ENCODE data around the gene ADAMTS8.
"Not testable (repeated sequence)": the region's sequence is repeated elsewhere in the genome, so short reads cannot be mapped to it uniquely, and the experiment has no call there.

The ADAMTS8 gene

DNA sequence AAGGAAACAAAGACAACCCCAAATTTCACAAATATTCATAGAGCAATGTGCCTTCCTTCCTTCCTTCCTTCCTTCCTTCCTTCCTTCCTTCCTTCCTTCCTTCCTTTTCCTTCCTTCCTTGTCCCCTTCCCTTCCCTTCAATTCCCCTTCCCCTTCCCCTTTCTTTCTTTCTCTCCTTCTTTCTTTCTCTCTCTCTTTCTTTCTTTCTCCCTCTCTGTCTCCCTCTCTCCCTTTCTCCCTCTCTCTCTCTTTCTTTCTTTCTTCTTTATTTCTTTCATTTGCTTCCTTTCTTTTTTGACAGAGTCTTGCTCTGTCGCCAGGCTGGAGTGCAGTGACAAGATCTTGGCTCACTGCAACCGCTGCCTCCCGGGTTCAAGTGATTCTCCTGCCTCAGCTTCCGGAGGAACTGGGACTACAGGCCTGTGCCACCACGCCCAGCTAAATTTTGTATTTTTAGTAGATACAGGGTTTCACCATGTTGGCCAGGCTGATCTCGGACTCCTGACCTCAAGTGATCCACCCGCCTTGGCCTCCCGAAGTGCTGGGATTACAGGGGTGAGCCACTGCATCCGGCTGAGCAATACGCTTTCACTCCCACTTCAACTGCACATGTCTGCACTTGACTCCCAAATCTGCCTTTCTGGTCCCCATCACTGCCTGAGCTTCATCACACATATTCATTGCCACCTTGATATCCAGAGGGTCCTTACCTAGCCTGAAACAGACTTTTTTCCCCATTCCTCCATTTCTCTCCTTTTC lies 10.2 kb upstream of the ADAMTS8 start:
- DNase-seq, result not testable (repeated sequence)

DNA sequence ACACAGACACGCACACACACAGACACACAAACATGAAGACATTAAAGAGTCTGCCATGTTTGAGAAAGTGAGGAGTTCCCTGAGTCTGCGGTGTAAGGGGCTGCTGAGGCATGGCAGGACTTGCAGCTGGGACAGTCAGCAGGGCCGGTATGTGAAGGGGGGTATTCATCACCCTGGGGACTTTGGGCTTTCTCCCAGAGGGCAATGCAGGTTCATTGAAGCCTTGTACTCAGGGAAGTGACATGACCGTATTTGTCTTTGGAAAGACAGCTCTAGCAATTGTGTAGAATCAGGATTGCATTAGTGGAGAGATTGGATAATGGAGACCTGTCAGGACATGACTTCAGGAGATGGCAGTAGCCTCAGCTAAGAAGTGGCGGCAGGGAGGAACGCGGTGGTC lies 9.4 kb upstream of the ADAMTS8 start:
- DNase-seq, result no peak

DNA sequence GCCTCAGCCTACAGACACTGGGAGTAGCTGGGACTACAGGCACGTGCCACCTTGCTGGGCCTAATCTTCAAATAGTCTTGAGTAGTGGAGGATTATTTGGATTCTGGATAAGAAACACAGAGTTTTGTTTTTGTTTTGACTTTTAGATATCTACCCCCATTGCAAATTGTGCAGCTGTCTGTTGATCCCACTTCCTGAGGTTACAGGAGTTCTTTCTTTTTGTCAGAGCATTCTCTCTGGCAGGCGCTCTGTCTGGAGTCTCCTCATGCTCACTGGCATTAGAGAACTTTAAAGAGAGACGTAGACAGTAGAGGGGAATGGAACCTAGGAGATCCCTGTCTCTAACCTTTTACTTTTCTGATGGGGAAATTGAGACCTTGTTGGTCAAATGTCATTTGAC lies 7.8 kb upstream of the ADAMTS8 start:
- DNase-seq, result no peak

DNA sequence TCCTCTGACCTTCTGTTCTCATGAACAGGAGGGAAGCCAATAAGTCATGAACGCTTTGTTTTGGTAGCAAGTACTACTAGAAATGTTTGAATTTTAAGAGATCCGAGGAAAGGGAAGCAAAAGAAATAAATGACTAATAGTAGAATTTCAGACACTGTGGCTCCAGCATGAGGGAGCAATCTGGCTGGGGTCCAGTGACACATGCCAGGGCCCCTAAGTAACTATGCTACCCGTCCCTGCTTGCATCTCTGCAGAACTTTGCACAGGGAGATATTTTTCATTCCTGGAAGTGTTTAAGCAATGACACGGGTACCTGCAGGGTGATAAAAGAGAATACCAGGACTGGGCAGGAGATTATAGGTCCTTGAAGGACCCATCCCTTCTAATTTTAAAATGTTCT lies 7.3 kb upstream of the ADAMTS8 start:
- DNase-seq, result no peak

DNA sequence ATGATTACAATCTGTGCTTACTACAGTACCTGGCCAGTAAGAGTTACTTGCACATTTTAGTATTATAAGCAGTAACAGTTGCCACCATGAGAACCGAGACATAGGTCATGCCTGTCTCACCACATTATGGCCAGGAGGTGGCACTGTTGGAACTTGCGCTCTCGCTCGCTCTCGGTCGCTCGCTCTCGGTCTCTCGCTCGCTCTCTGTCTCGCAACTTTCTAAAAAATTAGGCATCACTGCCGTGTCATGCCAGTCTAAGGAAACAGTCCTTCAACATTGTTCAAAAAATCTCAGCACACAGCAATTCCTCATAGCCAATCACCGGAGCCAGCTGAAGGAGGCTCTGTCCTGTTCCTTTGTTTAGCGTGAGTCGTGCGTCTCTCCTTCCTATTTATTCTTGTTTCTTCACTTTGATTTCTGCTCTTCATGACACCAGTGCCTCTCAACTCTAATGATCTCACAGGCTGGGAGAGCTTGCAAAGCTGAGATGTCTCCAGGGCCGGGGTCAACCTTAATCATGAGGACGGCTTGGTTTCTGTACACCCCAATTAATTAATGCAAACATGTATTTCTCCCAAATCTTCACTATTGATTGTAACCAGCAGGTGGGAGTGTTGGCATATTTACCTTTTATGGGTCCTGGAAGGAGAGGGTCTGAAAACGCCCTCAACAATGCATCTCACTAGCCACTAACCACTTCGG lies 6.3 kb upstream of the ADAMTS8 start:
- DNase-seq, result peak; percentile 51

DNA sequence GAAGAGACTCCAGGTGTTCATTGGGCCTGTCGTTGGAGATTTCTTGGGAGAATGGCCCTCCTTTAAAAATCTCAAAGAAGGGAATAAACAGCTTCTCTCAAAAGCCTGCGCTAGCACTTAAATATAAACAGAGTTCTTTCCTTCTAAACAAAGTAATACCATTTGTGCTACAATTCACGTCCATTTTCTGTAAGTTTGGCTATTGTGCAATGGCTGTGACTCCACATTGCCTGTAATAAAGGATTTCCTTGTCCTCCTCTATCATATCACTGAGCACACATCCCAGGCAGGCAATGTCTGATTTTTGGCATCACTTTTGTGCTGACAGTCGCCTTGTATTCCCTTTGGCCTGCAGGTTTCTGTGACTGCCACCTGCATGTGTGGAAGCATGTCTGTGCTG lies 4.9 kb upstream of the ADAMTS8 start:
- no peak for DNase-seq

DNA sequence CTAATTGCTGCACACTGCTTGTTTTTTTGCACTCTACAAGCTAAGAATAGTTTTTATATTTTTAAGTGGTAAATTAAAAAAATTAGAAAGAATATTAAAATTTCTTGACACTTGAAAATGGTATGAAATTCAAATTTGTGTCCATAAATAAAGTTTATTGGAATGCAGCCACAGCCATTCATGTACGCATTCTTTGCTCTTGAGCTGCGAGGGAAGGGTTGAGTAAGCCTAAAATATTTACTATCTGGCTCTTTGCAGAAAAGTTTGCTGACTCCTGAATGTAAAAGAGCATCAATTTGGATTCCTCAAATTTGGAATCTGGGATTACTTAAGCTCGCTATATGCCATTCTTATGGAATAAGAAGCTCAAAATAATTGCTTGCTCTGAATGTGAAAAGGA lies 3.4 kb upstream of the ADAMTS8 start:
- DNase-seq, result no peak

DNA sequence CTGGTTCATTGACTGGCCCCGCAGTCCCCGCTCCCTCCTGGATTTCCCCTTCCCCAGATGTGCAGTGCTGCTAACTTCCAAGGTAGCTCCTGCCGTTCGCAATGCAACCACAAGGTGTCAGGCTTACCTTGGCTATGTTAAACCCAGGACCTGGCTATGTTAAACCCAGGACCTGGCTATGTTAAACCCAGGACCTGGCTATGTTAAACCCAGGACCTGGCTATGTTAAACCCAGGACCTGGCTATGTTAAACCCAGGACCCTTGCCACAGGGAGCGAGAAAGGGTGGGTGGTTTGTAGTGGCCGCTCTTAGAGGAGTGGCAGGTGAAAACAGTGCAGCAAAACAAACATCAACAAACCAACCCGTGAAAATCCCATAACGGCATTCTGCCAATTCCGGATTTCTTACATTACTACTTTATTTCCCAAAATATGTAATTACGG lies 2.9 kb upstream of the ADAMTS8 start:
- no peak for DNase-seq

DNA sequence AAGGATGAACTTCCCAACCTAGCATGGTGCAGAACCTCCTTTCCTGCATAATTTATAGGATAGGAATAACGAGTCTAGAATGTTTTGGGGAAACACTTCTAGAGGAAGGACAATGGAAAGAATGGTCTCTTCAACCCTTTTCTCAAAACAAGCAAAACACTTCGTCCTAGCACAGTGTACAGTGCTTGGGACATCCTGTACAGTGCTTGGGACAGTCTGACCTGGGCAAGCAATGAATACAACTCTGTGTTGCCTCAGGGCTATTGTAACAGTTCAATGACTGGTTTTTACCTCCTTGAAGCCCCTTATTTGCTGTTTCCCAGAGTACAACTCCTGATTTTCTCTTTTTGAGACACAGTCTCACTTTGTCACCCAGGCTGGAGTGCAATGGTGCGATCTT lies 1.6 kb upstream of the ADAMTS8 start:
- no peak for DNase-seq

- DNase-seq, result no peak
These were observed 792 bp upstream of the ADAMTS8 start for GRCh38 chr11:130429120-130429681.

DNA sequence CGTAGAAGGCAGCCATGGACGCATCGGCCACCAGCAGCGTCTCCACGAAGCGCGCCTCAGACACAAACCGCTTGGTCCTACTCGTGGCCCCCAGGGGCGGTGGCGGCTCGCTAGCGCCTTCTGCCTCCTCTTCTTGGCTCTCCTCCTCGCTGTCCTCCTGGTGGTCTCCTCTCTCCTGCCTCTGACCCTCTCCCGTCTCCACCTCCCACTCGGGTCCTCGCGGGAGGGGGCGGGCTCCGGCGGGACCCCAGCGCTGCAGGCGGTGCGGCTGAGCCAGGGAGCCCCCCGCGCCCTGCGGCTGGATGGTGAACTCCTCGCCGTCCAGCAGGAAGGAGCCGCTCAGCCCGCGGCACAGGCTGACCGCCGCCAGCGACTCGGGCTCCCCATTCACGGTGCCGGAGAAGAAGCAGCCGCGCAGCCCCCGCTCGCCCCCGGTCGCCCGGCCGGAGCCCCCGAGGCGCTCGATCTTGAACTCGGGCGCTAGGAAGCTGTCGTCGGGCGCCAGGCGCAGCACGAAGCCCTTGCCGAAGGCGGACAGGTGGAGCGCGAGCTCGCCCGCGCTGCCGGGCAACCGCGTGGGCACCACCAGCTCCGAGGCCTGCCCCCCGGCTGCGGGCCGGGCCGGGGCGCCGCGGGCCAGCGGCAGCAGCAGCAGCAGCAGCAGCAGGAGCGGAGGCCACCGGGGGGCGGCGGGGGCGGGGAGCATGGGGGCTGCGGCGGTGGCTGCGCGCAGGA lies 661 bp downstream of the ADAMTS8 start:
- DNase-seq, result no peak

DNA sequence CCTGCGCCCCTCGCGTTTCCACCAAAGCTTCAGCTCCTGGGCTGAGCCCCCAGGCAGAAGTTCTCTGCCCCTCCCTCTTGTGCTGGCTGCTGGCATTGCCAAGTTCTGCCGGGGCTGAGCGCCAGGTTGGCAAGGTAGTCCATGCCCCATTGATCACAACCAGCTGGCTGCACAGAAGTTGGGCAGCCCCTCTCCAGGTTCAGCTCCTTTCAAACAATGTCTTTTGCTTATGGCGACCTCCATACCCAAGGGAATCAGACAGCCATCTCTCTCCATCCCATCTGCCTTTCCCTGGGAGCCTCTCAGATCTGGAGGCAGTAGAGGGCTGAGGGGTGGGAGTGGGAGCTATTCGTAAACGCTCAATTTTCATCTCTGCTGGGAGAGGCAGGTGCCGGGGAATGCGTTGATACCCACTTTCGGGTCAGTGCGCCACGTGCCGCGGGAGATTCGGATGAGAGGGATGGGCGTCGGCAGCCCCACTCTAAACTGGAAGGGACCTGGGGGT lies 1.5 kb downstream of the ADAMTS8 start:
- no peak for DNase-seq

DNA sequence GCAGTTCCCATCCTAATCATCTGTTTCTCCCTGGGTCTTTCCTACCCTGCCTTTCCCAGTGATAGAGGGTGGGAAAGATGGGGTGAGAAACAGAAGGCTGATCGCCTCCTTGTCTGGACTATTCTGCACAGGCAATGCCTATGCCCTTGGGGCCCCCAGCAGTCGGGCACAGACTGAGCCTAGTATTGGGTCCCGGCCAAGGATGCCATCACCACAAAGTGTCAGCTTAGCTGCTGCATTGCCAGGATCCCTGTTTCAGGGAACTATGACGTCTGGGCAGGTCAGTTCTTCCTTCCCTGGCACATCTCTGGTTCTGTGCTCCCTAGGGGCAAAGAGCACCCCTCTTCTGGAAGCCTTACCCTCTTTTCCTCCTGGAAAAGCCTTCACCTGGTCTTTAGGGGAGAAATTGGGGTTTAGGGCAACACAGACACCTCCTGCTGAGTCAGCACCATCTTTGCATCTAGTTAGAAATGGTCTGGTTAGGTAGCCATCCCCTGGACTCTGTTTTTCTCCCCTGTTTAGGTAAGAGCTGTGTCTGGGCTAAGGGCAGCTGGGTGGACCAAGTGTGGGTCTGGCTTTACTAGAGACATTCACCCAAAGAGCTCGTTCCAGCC lies 2.1 kb downstream of the ADAMTS8 start:
- DNase-seq, result no peak

DNA sequence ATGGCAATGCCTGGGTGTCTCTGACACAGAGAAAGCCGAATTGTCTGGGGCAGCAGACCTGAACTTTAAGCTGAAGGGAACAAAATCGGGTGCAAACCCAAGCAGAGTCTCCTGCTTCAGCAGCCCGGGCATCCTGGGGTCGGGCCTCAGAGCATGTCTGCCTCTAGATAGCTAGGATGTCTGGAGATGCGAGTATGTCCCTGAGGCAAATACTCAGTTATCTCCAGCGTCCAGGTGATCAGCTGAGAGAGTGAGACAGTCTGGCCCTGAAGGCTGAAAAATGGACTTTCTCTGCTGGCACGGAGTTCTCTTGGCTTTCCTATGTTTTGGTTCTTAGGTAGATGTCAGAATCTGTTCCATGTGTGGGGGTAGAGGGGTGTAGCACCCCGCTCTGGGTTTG lies 3.3 kb downstream of the ADAMTS8 start:
- DNase-seq, result no peak

DNA sequence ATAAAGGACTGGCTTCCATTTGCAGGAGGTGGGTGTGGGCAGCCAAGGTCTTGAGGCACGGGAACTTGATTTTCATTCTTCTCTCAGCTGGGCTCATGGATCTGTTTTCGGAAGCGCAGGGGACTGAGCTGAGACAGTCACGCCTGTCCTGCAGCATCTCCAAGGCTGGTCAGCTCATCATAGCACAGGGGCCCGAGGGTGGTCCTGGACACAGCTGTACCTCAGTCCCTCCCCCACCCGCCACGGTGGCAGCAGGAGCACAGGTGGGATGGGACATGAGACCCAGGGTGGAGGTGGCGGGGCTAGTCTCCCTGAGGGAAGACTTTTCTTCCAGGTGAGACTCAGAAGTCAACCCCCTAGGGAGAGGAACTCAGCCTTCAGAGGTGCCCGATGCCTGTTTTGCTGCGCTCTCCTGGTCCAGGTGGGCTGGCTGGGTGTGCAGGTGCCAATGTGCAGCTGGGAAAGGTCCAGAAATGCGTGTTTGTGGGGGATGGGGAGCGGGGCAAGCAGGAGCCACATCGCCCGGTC lies 3.7 kb downstream of the ADAMTS8 start:
- no peak for DNase-seq

DNA sequence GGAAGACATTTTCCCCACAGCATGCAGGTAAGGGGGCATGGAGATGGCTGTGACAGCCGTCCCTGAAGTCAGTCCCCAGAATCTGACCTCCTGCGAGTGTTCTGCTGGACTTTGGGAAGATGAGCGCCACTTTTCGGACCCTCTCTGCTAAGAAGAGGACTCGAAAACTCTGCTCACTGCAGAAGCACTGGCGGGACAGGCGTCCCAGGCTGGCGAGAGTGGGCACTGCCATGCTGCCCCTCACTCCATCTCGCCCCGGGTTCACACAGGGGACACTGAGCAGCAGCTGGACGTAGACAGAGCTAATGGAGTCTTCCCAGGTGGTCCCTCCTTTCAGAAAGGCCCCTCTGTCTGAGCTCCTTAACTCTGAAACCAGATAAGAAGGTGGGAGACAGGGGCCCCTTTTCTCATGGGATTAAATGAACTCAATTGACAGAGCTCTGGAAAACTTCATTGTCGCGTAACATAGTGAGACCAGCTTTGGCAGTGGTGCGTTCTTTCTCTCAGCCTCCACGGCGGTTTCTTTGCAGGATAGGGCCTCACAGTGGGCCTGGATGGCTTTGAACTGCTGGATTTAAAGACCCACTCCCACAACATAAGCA lies 4.8 kb downstream of the ADAMTS8 start:
- DNase-seq, result no peak

DNA sequence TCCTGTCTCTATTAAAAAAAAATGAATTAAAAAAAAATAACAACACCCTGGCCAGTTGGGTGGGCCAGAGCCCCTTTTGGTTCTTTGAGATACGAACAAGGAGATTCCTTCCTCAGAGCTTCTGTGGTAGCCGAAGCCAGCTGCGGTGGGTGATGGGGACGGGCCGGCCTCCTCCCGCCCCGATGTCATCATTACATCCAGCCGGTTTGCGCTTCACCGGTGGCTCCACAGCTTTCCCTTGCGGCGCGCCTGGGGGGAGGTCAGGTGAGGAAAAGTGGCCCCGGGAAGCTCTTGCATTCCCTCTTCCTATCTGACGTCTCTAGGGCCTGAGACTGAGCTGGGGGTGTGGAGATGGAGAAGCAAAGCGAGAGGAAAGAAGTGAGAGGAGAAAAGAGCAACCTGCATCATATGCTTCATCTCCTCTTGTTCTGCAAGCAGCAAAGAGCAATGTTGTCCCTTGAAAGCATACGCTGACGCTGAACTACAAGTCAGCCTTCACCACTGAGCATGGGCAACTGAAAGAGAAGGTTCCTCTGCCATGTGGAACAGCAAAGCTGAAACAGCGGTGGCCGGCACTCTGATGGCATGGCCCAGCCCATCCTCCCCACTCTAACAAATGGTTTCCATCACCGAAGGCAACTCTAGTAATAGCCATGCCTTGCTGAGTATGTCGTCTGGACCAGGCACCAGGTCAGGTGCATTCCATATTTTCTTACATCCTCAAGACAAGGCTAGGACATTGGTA lies 6.0 kb downstream of the ADAMTS8 start:
- no peak for DNase-seq

GRCh38 chr11:130421697-130422096 lies 6.7 kb downstream of the ADAMTS8 start:
- no peak for DNase-seq

- DNase-seq, result no peak
These were observed 7.2 kb downstream of the ADAMTS8 start for GRCh38 chr11:130421199-130421585.

DNA sequence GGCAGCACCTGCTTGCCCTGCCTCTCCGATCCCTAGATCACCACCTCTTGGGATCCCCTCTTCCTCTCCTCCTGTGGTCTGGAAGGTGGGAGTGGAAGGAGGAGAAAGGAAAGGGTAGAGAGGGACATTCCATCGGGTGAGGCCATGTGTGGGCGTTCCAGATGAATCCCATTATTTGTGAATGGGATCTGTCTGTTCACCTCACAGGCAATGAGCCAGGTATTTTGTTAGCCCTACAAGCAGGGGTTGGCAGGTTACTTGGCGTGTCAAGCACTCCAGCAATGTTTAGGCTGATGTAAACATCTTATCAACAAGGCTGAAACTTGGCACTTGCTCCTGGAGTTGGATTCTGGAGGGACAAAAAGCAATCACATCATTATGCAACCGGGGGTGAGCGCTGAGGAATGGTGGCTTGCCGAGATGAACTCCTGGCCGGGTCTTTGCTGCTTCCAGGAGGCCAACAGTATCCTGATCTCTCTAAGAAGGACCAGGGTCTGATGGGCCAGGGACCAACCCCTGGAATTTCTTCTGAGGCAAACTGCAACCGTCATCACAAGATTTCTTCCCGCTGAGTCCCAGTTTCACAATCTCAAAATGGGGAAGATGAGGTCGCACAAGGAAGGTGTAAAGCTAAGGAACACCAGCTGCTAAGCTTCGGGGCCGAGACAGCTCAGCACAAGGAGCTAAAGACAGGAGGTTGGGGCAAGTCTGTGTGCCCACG lies 7.8 kb downstream of the ADAMTS8 start:
- no peak for DNase-seq

DNA sequence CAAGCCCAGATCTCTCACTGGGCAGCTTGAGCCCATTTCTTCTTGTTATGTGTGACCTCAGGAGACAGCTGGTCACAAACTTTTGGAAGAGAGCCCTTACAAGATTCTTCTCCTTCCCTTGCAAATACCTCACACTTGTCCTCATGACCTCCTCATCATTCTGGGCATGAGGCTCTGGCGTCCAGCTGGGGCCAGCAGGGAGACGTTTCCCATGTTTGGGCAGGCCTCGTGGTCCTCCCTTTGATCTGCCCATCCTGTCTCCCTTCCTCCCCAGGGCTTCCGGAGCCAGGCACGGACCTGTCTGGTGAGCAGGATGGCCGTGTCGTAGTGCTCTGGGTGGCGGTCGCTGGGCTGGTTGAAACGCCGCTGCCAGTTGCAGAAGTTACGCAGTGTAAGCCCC lies 9.7 kb downstream of the ADAMTS8 start:
- no peak for DNase-seq

All from NCI-H1048 (cell line).